Fibroblast of pulmonary artery (primary cell): ENCODE data around the gene ANKRD10.

Source experiments
- DNase-seq: peaks from one replicate; pipeline ENCODE4 v3.0.0-alpha.2; 2010; ENCODE audit warnings: low read depth
- H3K4me3 ChIP-seq: replicated peaks from 2 replicates; pipeline ENCODE4 v1.5.1; 2011; ENCODE audit warnings: low read depth, mild to moderate bottlenecking, control low read depth, low read length, moderate library complexity
- CTCF ChIP-seq: IDR thresholded peaks from 2 replicates; pipeline ENCODE4 v1.5.1; 2011; ENCODE audit warnings: mild to moderate bottlenecking, control low read depth, low read length, inconsistent platforms; ENCODE audit errors: missing control alignments

ANKRD10 gene

GRCh38 chr13:110888390-110888789 is 26.5 kb downstream of the ANKRD10 start:
- no peak for DNase-seq
- TF ChIP-seq CTCF, result no peak

GRCh38 chr13:110887597-110888333 is 27.1 kb downstream of the ANKRD10 start:
- no peak for DNase-seq
- no peak overlapping the region for H3K4me3 ChIP-seq
- no peak for TF ChIP-seq CTCF

More at GRCh38 chr13:110888390-110888789, 26.5 kb downstream of the ANKRD10 start:
- no peak overlapping the region for H3K4me3 ChIP-seq

GRCh38 chr13:110886870-110887596 is 27.8 kb downstream of the ANKRD10 start:
- TF ChIP-seq CTCF, result no peak
- no peak for DNase-seq
- no peak overlapping the region for H3K4me3 ChIP-seq

GRCh38 chr13:110885966-110886869 is 28.7 kb downstream of the ANKRD10 start:
- no peak for DNase-seq
- no peak overlapping the region for H3K4me3 ChIP-seq
- TF ChIP-seq CTCF, result no peak

GRCh38 chr13:110885516-110885915 is 29.4 kb downstream of the ANKRD10 start:
- DNase-seq, result no peak
- no peak overlapping the region for H3K4me3 ChIP-seq
- no peak for TF ChIP-seq CTCF

GRCh38 chr13:110884517-110884916 is 30.4 kb downstream of the ANKRD10 start:
- H3K4me3 ChIP-seq, result no peak overlapping the region
- no peak for DNase-seq
- no peak for TF ChIP-seq CTCF
